HG03095 (cell line): ENCODE results near the gene BCAS3.

Source experiments
- ATAC-seq: cut with Tn5 transposase; IDR thresholded peaks from one replicate; pipeline ENCODE4 v1.9.1; 2021; ENCODE audit warnings: moderate library complexity; ENCODE audit not compliant: unreplicated experiment

Gene BCAS3

GRCh38 chr17:61214753-61215152, 537.1 kb downstream of the BCAS3 start:
- no peak for ATAC-seq

- no peak for ATAC-seq
These were observed 538.4 kb downstream of the BCAS3 start for GRCh38 chr17:61216066-61216465.

- ATAC-seq: no peak
These were observed 540.3 kb downstream of the BCAS3 start for GRCh38 chr17:61217878-61218437.

- ATAC-seq: no peak
These were observed 540.8 kb downstream of the BCAS3 start for GRCh38 chr17:61218438-61218837.

GRCh38 chr17:61219460-61219859, 541.8 kb downstream of the BCAS3 start:
- ATAC-seq: no peak

GRCh38 chr17:61221181-61221580, 543.5 kb downstream of the BCAS3 start:
- no peak for ATAC-seq

- ATAC-seq: no peak
These were observed 544.2 kb downstream of the BCAS3 start for GRCh38 chr17:61221597-61222471.

GRCh38 chr17:61223725-61224124, 546.1 kb downstream of the BCAS3 start:
- no peak for ATAC-seq

- ATAC-seq: no peak
These were observed 547.7 kb downstream of the BCAS3 start for GRCh38 chr17:61225178-61225882.

- ATAC-seq: no peak
These were observed 550.2 kb downstream of the BCAS3 start for GRCh38 chr17:61227866-61228265.

GRCh38 chr17:61230461-61230860, 552.8 kb downstream of the BCAS3 start:
- ATAC-seq: no peak

GRCh38 chr17:61230972-61231820, 553.5 kb downstream of the BCAS3 start:
- no peak for ATAC-seq

- ATAC-seq: no peak
These were observed 555.2 kb downstream of the BCAS3 start for GRCh38 chr17:61232871-61233270.

GRCh38 chr17:61233991-61234750, 556.5 kb downstream of the BCAS3 start:
- no peak for ATAC-seq

- no peak for ATAC-seq
These were observed 557.6 kb downstream of the BCAS3 start for GRCh38 chr17:61235001-61235826.

- no peak for ATAC-seq
These were observed 558.2 kb downstream of the BCAS3 start for GRCh38 chr17:61235827-61236197.

GRCh38 chr17:61237275-61237674, 559.6 kb downstream of the BCAS3 start:
- no peak for ATAC-seq

GRCh38 chr17:61238455-61238933, 560.8 kb downstream of the BCAS3 start:
- ATAC-seq: no peak

GRCh38 chr17:61239327-61239726, 561.7 kb downstream of the BCAS3 start:
- ATAC-seq: no peak
